ENCODE data around the gene VARS2. TPM values are rescaled to one million over a fixed set of nuclear protein-coding genes. Genes with fewer than 3 reads are reported as not detected.

Gene VARS2
- total RNA-seq, 2 experiments from 2014 or later = 83.0 to 84.0 TPM

DNA sequence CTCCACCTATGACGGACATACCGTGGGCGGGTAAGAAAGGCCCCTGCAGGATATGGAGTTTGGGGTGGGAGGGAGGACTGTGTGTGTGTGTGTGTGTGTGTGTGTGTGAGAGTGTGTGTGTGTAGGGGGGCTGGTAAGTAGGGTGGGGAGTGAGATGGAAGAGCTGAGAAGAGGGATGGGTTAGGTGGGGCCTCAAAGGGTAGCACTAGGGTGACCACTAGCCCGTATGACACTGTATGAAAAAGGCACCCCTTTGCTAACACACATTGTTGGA is 22.7 kb upstream of the VARS2 start:
- CTCF ChIA-PET = interaction anchor here (0.6 kb wide), 1 partner anchor 14 kb away, joined by 3 read pairs; no protein-coding TSS in a partner anchor
- no peak overlapping the region for H3K4me3 Mint-ChIP-seq
- no peaks in the 10 kb centered on the region for H3K9me3 Mint-ChIP-seq

DNA sequence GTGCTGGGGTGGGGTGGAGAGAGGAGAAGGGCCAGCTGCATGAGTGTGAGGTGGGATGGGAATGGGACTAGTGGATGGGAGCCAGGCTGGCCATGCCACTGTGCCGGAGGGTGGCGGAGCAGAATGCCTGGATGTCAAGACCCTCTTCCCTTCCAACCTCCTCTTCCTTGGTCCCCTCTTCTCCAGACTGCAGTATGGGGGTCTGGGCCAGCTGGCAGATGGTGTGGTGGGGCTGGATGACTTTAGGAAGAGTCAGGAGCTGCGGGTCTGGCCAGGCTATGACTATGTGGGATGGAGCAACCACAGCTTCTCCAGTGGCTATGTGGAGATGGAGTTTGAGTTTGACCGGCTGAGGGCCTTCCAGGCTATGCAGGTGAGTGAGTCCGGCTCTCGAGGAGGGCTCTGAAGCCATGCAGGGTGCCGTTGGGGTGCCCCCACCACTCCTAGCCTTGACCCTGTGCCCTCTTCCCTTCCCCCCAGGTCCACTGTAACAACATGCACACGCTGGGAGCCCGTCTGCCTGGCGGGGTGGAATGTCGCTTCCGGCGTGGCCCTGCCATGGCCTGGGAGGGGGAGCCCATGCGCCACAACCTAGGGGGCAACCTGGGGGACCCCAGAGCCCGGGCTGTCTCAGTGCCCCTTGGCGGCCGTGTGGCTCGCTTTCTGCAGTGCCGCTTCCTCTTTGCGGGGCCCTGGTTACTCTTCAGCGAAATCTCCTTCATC is 22.1 kb upstream of the VARS2 start:
- Mint-ChIP-seq H3K27ac (no peak overlapping the region), H3K27me3 (no peaks in the 10 kb centered on the region), H3K36me3 (ENCODE audit: low read depth) (peaks cover 6% of the 10 kb centered on the region), H3K4me1 (ENCODE audit: low read depth) (no peaks in the 10 kb centered on the region), H3K4me3 (no peak overlapping the region), H3K9me3 (no peaks in the 10 kb centered on the region)
- TF ChIP-seq, protein P1, sequence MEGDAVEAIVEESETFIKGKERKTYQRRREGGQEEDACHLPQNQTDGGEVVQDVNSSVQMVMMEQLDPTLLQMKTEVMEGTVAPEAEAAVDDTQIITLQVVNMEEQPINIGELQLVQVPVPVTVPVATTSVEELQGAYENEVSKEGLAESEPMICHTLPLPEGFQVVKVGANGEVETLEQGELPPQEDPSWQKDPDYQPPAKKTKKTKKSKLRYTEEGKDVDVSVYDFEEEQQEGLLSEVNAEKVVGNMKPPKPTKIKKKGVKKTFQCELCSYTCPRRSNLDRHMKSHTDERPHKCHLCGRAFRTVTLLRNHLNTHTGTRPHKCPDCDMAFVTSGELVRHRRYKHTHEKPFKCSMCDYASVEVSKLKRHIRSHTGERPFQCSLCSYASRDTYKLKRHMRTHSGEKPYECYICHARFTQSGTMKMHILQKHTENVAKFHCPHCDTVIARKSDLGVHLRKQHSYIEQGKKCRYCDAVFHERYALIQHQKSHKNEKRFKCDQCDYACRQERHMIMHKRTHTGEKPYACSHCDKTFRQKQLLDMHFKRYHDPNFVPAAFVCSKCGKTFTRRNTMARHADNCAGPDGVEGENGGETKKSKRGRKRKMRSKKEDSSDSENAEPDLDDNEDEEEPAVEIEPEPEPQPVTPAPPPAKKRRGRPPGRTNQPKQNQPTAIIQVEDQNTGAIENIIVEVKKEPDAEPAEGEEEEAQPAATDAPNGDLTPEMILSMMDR (IDR thresholded peaks at IDR 0.05) = no peak
- CTCF ChIA-PET = no interaction called here
- DNase-seq (no peak), ATAC-seq (no peak)
- POLR2A ChIA-PET = interaction anchor here (1.0 to 1.5 kb wide), 2 partner anchors 10 to 25 kb away, joined by 3 read pairs; no protein-coding TSS in a partner anchor
- intact Hi-C loops (cut with micrococcal nuclease) = no loop called here

More for the DNA sequence above, 22.7 kb upstream of the VARS2 start:
- Mint-ChIP-seq H3K27ac (no peak overlapping the region), H3K36me3 (ENCODE audit: low read depth) (peaks cover 6% of the 10 kb centered on the region), H3K27me3 (no peaks in the 10 kb centered on the region), H3K4me1 (ENCODE audit: low read depth) (peaks cover 1% of the 10 kb centered on the region)
- POLR2A ChIA-PET = interaction anchor here (1.5 to 1.6 kb wide), 2 partner anchors 24 to 71 kb away, joined by 3 to 5 read pairs; no protein-coding TSS in a partner anchor
- no peak for ATAC-seq
- TF ChIP-seq, protein P1 (IDR thresholded peaks at IDR 0.05) = no peak
- intact Hi-C loops (cut with micrococcal nuclease) = no loop called here
- no peak for DNase-seq

DNA sequence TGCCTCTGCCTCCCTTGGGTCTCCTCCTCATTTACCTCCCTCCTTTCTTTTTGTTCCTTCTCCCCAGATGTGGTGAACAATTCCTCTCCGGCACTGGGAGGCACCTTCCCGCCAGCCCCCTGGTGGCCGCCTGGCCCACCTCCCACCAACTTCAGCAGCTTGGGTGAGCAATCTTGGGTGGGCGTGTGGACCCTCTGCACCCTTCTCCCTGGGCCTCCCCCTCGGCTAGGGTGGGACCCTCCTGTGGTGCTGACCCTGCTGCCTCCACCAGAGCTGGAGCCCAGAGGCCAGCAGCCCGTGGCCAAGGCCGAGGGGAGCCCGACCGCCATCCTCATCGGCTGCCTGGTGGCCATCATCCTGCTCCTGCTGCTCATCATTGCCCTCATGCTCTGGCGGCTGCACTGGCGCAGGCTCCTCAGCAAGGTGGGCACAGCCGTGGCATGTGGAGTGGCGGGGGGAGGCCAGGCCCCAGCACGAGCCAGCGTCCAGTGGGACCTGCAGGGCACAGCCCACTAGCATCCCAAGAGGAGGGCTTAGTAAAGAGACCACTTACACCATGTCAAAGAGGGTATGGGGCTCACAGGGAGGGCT is 20.9 kb upstream of the VARS2 start:
- Mint-ChIP-seq H3K9me3 (no peaks in the 10 kb centered on the region), H3K27ac (no peak overlapping the region), H3K4me1 (ENCODE audit: low read depth) (no peaks in the 10 kb centered on the region), H3K4me3 (no peak overlapping the region), H3K36me3 (ENCODE audit: low read depth) (peaks cover 6% of the 10 kb centered on the region), H3K27me3 (no peaks in the 10 kb centered on the region)
- no peak for ATAC-seq
- TF ChIP-seq, protein P1 (IDR thresholded peaks at IDR 0.05) = no peak
- no peak for DNase-seq
- intact Hi-C loops (cut with micrococcal nuclease) = no loop called here
- ChIA-PET CTCF (no interaction called here), POLR2A (no interaction called here)

DNA sequence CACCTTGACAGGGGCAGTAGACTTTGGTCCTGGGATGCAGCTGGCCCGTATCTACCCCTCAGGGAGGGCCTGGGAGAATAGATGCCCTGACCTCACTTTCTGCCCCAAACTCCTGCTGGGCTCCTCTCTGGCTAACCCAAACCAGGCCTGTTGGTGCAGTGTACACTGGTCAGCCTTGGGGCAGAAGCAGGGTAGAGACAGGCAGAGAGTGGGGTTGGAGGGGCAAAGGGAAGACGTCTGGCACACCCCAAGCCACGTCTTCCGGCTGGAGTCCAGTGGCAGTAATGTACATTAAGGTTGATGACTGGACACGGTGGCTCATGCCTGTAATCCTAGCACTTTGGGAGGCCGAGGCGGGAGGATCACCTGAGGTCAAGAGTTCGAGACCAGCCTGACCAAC is 20.4 kb upstream of the VARS2 start:
- DNase-seq = no peak
- ChIA-PET POLR2A (no interaction called here), CTCF (no interaction called here)
- H3K27me3 Mint-ChIP-seq = no peaks in the 10 kb centered on the region
- ATAC-seq = no peak
- intact Hi-C loops (cut with micrococcal nuclease) = no loop called here
- TF ChIP-seq, protein P1 (IDR thresholded peaks at IDR 0.05) = no peak
- no peak overlapping the region for H3K27ac Mint-ChIP-seq
- no peak overlapping the region for H3K4me3 Mint-ChIP-seq
- H3K4me1 Mint-ChIP-seq (ENCODE audit: low read depth) = no peaks in the 10 kb centered on the region
- no peaks in the 10 kb centered on the region for H3K9me3 Mint-ChIP-seq
- peaks cover 9% of the 10 kb centered on the region for H3K36me3 Mint-ChIP-seq (ENCODE audit: low read depth)

DNA sequence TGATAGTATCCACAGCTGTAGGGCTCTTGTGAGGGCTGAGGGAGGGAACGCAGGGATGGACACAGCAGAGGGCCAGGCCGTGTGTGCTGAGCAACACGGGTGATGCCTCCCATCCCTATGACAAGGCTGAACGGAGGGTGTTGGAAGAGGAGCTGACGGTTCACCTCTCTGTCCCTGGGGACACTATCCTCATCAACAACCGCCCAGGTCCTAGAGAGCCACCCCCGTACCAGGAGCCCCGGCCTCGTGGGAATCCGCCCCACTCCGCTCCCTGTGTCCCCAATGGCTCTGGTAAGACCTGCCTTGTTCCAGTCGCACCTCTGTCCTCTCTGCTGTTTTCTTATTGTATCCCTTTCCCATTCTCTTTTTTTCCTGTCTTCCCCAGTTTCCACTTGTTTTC is 19.7 kb upstream of the VARS2 start:
- POLR2A ChIA-PET = no interaction called here
- ATAC-seq (no peak), DNase-seq (no peak)
- Mint-ChIP-seq H3K9me3 (no peaks in the 10 kb centered on the region), H3K36me3 (ENCODE audit: low read depth) (peaks cover 10% of the 10 kb centered on the region), H3K27me3 (no peaks in the 10 kb centered on the region), H3K4me3 (no peak overlapping the region), H3K4me1 (ENCODE audit: low read depth) (no peaks in the 10 kb centered on the region), H3K27ac (no peak overlapping the region)
- intact Hi-C loops (cut with micrococcal nuclease) = no loop called here
- CTCF ChIA-PET = no interaction called here
- TF ChIP-seq, protein P1 (IDR thresholded peaks at IDR 0.05) = no peak

Data from activated CD8-positive, alpha-beta T cell treated with anti-CD3 and anti-CD28 coated beads for 36 hours (primary cell).